Measurements from ENCODE around the gene UMOD.
"Not testable (repeated sequence)": the region's sequence is repeated elsewhere in the genome, so short reads cannot be mapped to it uniquely, and the experiment has no call there.

Gene UMOD

DNA sequence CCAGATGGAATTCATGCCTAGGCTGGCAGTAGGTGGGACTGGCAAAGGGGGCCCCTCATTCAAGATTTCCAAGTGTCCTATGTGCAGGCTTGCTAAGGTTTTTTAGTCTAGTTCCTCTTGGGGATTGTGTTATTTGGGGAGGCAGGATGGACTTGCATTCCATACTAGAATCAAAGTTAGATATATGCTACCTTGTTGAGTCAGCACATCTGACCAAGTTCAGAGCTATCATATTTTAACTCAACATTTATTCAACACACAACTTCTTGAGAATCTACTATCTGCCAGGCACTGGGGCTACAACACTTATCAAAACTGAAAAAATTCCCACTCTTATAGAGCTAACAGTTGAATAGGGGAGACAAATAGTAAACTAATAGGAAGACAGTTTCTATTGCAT, 31.9 kb downstream of the UMOD start:
- FAIRE-seq, result no peak

DNA sequence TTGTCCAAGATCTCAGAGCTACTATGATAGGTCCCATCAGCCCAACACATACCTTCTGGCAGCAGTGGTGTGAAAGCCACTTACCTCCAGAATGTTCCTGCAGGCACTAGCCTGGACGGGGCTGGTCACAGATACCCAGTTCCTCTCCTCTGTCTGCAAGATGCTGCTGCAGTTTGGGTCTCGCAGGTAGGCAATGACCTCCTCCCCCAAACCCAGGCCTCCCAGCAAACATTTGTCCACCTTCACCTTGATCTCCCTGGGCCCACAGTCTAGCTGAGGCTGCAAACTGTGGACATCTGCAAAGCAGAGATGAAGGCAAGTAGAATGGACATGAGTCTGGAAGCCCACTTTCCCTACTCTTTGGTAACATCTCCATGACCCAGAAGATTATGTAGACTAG, 32.3 kb downstream of the UMOD start:
- no peak for FAIRE-seq

DNA sequence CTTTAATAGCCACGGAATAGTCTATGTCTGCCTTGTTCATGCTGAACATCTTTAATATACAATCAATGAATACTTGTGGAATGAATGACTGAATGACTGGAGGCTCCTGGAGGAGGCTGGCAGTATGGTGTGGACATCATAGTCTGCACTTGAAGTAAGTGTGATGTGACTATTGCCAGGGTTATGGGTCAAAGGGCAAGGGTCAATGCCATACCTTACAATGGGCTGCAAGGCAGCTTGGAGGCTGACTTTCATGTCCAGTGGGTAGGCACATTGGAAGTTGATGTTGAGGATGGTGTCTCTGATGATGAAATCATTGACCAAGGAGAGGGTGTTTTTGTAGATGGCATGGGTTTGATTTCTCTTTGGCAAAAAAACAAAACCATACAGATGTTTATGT, 33.1 kb downstream of the UMOD start:
- no peak for FAIRE-seq

DNA sequence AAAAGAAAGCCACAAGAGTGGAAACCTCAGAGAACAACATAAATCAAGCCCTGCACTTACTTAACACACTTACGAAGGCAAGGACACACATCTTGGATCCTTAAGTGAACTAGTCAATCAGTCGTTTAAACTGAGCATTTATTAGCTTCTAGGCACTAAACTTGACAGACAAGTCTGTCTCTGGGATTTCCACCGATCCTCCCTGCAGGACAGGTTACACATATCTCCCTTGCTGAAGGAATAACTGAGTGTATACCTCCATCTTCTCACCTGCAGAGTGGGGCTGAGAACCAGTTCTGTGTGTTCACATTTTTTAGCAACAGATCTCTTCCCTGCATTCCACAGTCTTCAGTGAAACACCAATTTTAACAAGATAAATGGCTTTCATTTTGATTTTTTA, 34.1 kb downstream of the UMOD start:
- FAIRE-seq, result no peak

DNA sequence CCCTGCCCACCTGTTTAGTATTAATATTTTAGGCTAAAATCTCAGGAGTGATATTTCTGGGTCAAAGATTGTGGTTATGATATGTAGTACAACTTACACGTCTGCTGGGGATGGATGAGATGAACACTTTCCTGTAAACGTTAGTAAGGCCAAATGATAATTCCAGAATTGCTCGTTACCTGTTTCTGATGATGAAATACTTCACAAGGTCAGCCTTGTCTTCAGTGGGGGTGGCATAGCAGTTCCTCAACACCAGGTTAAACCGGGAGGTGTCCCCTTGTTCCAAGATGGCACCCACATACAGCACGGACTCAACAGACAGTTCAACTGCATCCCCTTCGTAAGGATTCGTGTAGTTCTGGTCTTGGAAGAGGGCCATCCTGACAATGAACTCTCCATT, 34.5 kb downstream of the UMOD start:
- no peak for FAIRE-seq

DNA sequence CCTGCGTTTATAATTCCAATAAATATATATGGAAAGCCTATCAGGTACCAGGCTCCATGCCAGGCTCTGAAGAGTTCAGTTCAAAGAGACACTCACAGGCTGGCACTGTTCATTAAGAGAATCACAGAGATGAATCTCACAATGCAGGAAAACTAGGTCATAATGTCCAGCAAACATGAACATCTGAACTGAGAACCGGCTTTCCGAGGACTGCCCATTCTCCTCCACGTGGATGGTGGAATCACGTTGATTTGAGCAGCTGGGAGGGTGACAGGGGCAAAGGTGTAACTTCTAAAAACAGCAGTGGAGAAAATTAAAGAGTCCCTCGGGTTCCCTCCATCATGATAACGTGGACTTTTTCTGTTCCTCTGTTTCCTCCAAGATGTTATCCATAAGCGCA, 35.4 kb downstream of the UMOD start:
- FAIRE-seq, result no peak

DNA sequence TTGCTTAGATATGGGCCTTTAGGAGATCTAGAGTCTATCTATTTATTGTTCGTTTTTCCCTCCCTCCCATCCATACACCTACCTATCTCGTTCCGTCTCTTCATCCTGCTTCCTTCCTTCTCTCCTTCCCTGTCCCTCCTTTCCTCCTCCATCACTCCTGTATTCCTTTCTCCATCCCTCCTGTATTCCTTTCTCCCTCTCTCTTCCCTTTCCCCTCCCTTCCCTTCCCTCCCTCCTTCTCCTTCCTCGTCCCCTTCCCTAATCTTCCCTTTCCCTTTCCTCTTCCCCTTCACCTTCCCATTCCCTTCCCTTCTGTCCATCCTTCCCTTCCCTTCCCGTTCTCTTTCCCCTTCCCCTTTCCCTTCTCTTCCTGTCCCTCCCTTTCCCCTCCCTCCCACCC, 35.8 kb downstream of the UMOD start:
- no peak for FAIRE-seq

DNA sequence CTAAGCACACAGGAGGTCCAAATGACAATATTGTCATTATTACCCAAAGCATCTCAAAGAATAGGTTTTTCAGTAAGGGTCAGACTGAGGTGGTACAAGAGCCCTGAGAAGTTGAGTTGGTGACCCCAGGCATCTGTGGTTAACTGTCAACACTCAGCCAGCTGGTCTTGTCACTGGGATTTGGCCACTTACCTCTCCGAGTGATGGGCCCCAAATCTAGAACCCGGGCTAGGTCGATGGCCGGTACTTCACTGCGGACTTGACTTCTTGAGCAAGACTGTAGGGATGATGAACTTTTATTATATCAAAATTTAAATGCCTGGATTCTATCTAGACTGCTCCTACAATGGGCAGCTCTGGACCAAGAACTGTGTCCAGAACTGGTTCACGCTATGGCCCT, 36.8 kb downstream of the UMOD start:
- no peak for FAIRE-seq

DNA sequence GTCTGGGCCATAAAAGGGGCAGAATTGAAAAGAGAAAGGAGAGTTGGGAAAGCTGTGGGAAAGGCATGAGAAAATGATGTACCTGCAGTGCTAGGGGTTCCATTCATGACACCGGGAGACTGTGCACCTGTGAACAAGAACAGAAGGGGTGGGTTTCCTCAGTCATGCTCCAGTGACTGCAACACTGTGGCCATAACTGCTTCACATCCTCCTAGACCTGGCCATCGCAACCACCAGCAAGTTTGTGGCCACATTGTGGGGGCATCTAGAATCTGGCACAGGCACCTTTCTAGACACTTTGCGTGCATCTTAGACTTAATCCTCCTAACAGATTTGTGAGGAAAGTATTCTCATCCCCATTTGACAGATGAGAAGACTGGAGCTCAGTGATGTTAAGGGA, 37.9 kb downstream of the UMOD start:
- FAIRE-seq, result no peak

DNA sequence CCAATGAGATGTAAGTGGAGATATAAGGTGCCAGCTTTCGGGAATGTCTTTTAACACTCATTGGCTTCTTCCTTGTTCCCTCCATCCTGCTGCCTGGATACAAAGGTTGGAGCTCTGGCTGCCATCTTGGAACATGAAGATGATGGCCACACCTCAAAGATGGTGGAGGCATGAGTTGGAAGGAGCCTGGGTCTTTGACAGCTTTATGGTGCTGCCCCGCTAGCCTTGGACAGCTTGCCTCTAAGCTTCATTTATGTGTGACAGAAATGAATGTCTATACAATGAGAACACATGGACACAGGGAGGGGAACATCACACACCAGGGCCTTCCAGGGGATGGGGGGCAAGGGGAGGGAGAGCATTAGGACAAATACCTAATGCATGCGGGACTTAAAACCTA, 38.8 kb downstream of the UMOD start:
- no peak for FAIRE-seq

DNA sequence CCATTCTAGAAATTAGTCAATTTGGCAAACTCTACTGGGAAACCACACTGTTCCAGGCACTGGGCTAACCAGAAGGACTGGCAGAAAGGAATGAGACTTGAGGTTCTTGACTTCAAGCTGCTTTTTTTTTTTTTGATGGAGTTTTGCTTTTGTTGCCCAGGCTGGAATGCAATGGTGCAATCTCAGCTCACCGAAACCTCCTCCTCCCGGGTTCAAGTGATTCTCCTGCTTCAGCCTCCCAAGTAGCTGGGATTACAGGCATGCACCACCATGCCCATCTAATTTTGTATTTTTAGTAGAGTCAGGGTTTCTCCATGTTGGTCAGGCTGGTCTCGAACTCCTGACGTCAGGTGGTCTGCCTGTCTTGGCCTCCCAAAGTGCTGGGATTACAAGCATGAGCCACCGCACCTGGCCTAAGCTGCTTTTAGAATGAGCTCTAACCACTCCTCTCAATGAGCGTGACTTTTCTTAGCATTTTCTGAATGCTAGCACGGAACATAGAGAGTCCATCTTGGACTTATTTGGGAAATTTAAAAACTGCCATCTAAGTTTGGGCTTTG, 39.9 kb downstream of the UMOD start:
- FAIRE-seq, result not testable (repeated sequence)

DNA sequence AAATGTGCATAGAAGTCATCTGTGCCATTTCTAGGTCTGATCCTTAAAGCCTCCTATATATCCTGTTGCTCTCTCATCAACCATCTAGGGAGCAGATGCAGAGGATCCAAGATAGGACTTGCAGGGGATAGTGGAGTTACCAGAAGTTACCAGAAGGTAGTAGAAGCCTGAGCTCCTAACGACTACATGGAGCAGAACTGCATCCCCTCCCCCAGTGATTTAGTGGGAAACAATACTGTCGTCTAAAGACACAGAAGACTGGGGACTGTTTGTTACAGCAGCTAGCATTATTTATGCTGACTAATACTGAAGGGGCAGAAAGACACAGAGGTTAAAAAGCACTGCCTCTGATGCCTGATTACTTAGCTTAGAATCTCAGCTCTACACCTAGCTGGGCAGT, 41.0 kb downstream of the UMOD start:
- FAIRE-seq, result no peak

DNA sequence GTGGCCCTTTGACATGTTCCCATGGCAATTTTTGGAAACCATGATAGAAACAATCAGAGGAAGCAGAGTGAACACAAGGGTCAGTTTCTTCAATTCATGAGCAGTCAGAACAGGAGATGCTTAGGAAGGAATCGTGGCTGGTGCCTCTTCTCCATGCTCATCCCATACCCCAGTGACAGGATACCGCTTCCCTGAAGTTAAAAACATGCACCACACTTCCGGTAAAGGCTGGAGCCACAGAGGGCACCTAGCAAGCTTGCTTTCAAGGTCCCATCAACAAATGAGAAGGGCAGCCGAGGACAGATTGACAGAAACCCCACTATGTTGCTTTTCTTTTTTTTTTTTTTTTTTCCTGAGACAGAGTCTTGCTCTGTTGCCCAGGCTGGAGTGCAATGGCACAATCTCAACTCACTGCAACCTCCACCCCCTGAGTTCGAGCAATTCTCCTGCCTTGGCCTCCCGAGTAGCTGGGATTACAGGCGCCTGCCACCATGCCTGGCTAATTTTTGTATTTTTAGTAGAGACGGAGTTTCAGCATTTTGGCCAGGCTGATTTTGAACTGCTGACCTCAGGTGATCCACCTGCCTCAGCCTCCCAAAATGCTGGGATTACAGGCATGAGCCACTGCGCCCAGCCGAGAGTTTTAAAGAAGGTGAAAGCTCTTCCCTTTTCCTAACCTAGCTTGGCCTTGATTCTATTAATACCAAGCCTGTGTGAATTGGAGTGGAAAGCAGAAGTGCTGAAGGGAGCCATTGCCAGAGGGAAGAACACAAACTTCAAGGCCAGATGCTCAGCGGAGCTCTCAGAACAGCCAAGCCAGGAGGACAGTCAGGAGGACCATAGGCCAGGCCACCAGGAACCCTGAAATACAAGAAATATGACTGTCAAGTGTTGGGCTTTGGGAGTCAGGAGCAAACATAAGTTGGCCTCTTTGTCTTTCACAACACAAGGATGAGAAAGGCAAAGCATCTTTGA, 41.8 kb downstream of the UMOD start:
- FAIRE-seq, result no peak

DNA sequence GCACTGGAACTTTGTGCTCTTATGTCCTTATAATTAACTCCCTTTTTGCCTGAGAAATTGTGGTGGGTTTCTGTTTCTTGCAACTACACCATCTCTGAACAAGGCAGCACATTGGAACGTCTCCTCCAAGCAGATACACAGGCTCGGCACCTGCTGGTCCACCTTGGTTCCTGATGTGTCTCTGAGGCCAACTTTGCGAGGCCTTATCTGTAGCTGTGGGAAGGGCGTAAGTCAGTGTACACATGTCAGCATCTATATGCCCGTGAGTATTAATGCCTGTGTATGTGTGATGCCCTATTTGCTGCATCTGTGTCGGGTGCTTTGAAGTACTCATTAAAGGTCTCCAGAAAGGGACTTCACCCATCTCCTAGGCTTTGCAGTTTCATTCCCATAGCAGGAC, 42.7 kb downstream of the UMOD start:
- FAIRE-seq, result no peak

DNA sequence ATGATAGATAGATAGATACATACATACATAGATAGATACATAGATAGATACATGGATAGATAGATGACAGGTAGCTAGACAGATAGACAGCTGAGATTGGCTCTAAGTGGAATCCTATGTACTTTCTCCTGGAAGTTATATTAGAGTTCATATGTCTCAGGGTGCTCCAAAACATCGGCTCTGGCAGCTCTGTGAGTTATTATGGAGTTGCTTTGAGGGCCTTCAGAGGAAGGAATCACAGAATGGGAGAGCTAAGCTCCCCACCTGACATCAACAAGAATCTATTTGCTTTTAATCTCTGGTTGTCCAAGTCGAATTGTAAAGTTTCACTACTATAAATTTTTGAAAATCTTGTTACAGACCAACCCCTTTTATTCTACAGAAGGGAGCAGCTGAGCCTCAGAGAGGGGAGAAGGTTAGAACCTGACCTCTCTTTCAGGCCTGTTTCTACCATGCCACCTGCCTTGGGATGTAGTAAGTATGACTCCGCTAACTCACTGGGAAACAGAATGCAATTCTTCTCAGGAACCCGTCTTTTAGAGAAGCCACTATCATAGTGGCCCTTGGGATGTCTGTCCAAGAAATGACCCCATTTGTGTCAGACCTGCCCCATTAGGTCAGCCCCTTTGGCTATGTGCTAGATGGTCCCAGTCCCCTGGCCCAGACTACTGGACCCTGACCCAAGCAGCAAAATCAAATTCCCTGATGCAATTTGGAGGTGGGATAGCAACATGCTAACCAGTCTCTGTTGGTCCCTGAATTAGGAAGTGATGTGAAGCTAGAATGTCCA, 43.5 kb downstream of the UMOD start:
- FAIRE-seq, result no peak

DNA sequence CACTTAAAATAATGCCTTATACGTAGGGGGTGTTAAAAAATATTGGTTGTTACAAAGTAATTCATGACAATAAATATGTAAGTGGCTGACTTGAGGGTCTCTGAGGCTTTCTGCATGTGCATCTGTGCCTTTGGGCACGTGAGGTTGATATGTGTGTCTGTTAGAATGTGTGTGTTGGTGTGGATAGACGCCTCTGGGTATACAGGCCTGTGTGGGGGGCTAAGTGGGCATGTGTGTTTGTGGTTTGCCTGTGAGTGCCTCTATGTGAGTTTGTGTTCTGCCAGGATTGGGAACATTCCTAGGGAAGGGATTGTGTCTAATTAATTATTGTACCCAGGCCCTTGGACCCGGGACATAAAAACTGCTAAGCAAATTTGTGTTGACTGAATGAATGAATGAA, 44.2 kb downstream of the UMOD start:
- no peak for FAIRE-seq

DNA sequence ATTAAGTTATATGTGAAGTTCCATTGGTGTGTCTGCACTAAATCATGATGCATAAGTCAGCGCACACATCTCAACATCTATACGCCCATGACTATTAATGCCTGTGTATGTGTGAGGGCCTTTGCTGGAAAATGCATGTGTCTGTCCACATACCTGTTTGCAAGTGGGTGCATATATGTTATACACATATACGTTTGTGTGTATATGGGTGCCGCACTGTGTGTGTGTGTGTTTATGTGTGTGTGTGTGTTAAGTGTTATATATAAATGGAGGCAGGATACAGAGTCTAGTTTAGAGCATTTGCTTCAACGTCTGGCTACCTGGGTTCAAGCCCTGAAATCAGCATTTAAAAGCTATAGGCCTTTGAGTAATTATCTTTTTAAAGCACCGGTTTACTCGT, 44.7 kb downstream of the UMOD start:
- no peak for FAIRE-seq

DNA sequence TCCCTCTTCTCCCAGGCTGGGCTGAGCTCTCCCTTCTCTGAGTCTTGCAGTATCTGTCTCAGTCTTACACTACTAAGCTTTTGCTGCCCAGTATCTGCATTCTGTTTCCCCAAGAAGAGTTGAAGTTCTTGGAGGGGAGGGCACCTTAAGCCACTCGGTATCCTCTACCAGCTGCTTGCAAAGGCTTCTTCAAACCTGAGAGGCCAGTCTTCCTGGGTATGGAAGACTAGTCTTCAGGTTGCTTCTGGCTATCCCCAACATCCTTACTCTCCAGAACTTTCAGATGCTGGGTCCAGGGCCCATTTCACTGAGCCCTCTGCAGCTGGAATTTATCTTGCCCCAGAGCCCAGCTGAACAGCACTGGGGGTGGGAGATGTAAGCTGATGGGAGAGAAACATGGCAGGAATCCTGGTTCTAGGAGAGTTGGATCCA, 45.3 kb downstream of the UMOD start:
- FAIRE-seq, result no peak

DNA sequence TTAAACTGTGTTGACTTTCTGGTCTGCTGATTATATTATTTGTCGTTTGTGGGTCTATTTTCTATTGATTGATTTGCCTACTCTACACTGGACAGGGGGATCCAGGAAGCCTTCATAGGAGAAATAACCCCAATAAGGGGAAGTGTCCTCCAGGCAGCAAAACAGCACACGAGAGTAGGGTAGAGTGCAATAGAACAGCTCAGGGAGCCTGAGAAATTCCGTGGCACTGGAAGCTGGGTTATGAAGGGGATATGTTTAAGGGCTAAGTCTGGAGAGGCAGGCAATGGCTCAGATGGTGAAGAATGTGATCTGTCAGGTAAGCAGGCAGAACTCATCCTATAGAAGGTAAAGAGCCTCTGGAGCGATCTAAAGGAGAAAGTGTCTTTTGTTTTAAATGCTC, 46.1 kb downstream of the UMOD start:
- no peak for FAIRE-seq

DNA sequence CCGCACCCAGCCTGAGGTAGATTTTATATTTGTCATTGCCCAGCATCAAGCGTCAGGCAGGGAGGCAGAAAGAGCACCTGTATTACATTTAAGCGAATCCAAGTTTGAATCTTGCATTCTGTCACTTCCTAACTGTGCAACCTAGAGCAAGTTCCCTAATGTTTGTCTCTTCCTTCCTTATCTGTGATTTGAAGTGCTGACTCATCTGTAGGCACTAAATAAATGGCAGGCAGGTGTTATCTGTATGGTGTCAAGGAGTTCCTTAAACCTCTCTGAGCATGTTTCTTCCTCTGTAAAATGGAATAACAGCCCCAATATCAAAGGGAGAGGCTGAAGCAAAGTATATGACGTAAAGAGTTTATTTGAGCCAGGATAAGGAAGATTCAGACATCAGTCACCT, 49.5 kb downstream of the UMOD start:
- FAIRE-seq, result no peak

DNA sequence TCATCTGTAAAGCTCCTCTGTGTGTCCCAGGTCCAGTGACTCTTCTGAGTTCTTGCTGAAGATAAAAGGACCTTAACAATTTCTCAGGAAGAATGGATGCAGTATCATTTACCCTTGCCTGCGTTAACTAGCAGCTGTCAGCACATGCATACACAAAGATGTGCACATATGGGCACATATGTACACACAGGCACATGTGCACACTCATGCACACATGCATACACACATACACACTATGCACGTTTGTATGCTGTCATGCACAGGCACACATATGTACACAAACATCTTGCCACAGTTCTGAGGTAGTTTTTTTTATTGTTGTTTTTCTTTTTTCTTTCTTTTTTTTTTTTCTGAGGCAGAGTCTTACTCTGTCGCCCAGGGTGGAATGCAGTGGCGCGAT, 50.1 kb downstream of the UMOD start:
- FAIRE-seq, result no peak

DNA sequence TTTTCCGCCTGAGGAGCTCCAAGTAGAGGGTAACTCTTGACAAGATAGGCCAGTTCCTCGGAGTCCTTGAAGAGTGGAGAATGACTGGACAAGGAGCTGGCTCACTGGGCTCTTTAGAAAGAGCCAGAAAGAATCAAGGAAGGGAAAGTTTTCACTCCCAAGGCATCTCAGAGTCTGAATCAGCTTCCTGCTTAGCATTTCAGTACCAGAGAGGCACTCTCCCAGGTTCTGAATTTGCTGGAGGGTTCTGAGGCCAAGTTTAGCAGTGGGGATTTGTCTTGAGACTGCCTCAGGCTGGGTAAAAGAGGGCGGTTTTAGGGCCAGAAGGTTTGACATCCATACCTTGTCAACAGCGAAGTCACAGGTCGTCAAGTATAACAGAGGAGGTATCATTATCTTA, 50.7 kb downstream of the UMOD start:
- FAIRE-seq, result no peak

DNA sequence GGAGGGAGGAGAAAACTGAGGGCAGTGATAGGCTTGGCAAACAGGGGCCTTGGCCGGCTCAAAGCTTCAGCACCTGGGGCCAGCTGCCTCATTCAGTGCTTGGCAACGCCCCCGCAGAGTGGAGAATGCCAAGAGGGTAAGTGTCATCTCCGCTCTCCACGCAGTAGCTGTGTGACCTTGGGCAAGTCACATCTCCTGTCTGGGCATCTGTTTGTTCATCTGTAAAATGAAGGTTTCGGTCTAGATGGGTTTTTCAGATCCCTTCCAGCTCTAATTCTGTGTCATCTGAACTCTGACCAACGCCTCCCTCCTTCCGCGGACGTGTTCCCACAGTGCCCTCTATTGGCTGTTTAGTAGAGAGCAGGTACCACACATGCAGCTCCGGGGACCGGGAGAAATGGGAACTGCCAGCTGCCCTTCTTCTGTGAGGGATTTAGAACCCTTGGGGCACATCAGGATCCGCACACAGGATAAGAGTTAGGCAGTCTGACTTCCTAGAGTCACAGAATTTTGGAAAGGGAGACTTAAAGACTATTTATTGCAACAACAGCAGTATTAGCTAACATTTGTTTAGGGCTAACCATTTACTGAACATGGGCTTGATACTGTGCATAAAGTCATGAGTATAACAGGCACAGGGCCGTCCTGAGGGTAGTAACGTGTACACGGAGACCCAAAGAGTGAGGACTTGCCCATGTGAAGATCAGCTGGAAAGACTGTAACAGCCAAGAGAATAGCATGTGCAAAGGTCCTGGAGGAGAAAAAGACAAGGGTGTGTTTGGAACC, 52.0 kb downstream of the UMOD start:
- FAIRE-seq, result no peak
